Measurements from ENCODE around the gene SSC5D. TPM values are rescaled to one million over a fixed set of nuclear protein-coding genes. Genes with fewer than 3 reads are reported as not detected.

The SSC5D gene
- total RNA-seq, 1 experiment from 2014 or later = 0.86 TPM

GRCh38 chr19:55535965-55536350 is 47.7 kb downstream of the SSC5D start:
- H3K36me3 ChIP-seq (ENCODE audit: control insufficient read depth, insufficient read depth, low read length) = no peaks in the 10 kb centered on the region
- no peaks in the 10 kb centered on the region for H3K27me3 Mint-ChIP-seq (ENCODE audit: insufficient read depth, unreplicated experiment)
- no peak overlapping the region for H3K4me3 Mint-ChIP-seq (ENCODE audit: unreplicated experiment)
- no peak overlapping the region for H3K27ac Mint-ChIP-seq (ENCODE audit: unreplicated experiment)
- DNase-seq = no peak
- POLR2A ChIA-PET = no interaction called here
- no peaks in the 10 kb centered on the region for H3K9me3 ChIP-seq
- H3K4me3 ChIP-seq (ENCODE audit: low read depth, low read length) = no peak overlapping the region
- no TSS peak for BruUV-seq (replicated peaks)
- H3K4me1 Mint-ChIP-seq (ENCODE audit: low read depth, unreplicated experiment) = no peaks in the 10 kb centered on the region
- no peaks in the 10 kb centered on the region for H3K9me3 Mint-ChIP-seq (ENCODE audit: unreplicated experiment)
- intact Hi-C loops (cut with micrococcal nuclease; ENCODE audit: unreplicated experiment) = no loop called here
- H3K27me3 ChIP-seq (replicated peaks; ENCODE audit: control insufficient read depth, insufficient read depth, low read length) = no peaks in the 10 kb centered on the region
- 0 out of 2 replicates have a peak, but pooled peaks cover 3% of the 10 kb centered on the region for H3K4me1 ChIP-seq
- H3K36me3 Mint-ChIP-seq (ENCODE audit: insufficient read depth, unreplicated experiment) = peaks cover 4% of the 10 kb centered on the region
- TF ChIP-seq CTCF (IDR thresholded peaks at IDR 0.05; ENCODE audit: insufficient read depth in 1 of 2, low read depth in 1 of 2, low read length in 1 of 2, severe bottlenecking in 1 of 2, unreplicated experiment in 1 of 2) = no peak
- CTCF ChIA-PET = no interaction called here

- BruUV-seq (replicated peaks) = no TSS peak
- Mint-ChIP-seq H3K27me3 (ENCODE audit: insufficient read depth, unreplicated experiment) (no peaks in the 10 kb centered on the region), H3K36me3 (ENCODE audit: insufficient read depth, unreplicated experiment) (peaks cover 4% of the 10 kb centered on the region), H3K4me1 (ENCODE audit: low read depth, unreplicated experiment) (no peaks in the 10 kb centered on the region), H3K9me3 (ENCODE audit: unreplicated experiment) (no peaks in the 10 kb centered on the region), H3K4me3 (ENCODE audit: unreplicated experiment) (peak overlapping the region; percentile 27), H3K27ac (ENCODE audit: unreplicated experiment) (peak overlapping the region; percentile 53)
- Histone ChIP-seq H3K36me3 (ENCODE audit: control insufficient read depth, insufficient read depth, low read length) (no peaks in the 10 kb centered on the region), H3K4me3 (ENCODE audit: low read depth, low read length) (no peak overlapping the region), H3K4me1 (0 out of 2 replicates have a peak, but pooled peaks cover 3% of the 10 kb centered on the region), H3K27me3 (replicated peaks; ENCODE audit: control insufficient read depth, insufficient read depth, low read length) (no peaks in the 10 kb centered on the region), H3K9me3 (no peaks in the 10 kb centered on the region)
- ChIA-PET POLR2A (no interaction called here), CTCF (no interaction called here)
- intact Hi-C loops (cut with micrococcal nuclease; ENCODE audit: unreplicated experiment) = no loop called here
- no peak for DNase-seq
- no peak for TF ChIP-seq CTCF (IDR thresholded peaks at IDR 0.05; ENCODE audit: insufficient read depth in 1 of 2, low read depth in 1 of 2, low read length in 1 of 2, severe bottlenecking in 1 of 2, unreplicated experiment in 1 of 2)
Measured at GRCh38 chr19:55536366-55536765, 48.1 kb downstream of the SSC5D start.

GRCh38 chr19:55536951-55537740 is 48.9 kb downstream of the SSC5D start, which contains the start of gene SBK2:
Gene SBK2 (minus strand): TSS chr19:55537133. CDS start chr19:55536294, 839 bp downstream.
- ChIA-PET POLR2A (no interaction called here), CTCF (interaction anchor here (0.6 kb wide), 1 partner anchor 11 kb away, joined by 3 read pairs; no protein-coding TSS in a partner anchor)
- TF ChIP-seq CTCF (IDR thresholded peaks at IDR 0.05; ENCODE audit: insufficient read depth in 1 of 2, low read depth in 1 of 2, low read length in 1 of 2, severe bottlenecking in 1 of 2, unreplicated experiment in 1 of 2) = no peak
- no peak for DNase-seq
- Mint-ChIP-seq H3K27me3 (ENCODE audit: insufficient read depth, unreplicated experiment) (no peaks in the 10 kb centered on the region), H3K36me3 (ENCODE audit: insufficient read depth, unreplicated experiment) (peaks cover 4% of the 10 kb centered on the region), H3K9me3 (ENCODE audit: unreplicated experiment) (peaks cover 1% of the 10 kb centered on the region), H3K4me3 (ENCODE audit: unreplicated experiment) (peak within 1 kb of the TSS; percentile 27), H3K27ac (ENCODE audit: unreplicated experiment) (peak within 1 kb of the TSS; percentile 53), H3K4me1 (ENCODE audit: low read depth, unreplicated experiment) (no peaks in the 10 kb centered on the region)
- no peaks in the 10 kb centered on the region for H3K27me3 ChIP-seq (replicated peaks; ENCODE audit: control insufficient read depth, insufficient read depth, low read length)
- intact Hi-C loops (cut with micrococcal nuclease; ENCODE audit: unreplicated experiment) = no loop called here
- H3K36me3 ChIP-seq (ENCODE audit: control insufficient read depth, insufficient read depth, low read length) = no peaks in the 10 kb centered on the region
- no peaks in the 10 kb centered on the region for H3K9me3 ChIP-seq
- H3K4me1 ChIP-seq = 0 out of 2 replicates have a peak, but pooled peaks cover 3% of the 10 kb centered on the region
- no peak within 1 kb of the TSS for H3K4me3 ChIP-seq (ENCODE audit: low read depth, low read length)
- no TSS peak for BruUV-seq (replicated peaks)
